Measurements from ENCODE around the gene PPP1R12B. TPM values are rescaled to one million over a fixed set of nuclear protein-coding genes. Genes with fewer than 3 reads are reported as not detected.
A peak's percentile ranks its signal among the peaks of the same experiment; 100 is the strongest.
"Not testable (repeated sequence)": the region's sequence is repeated elsewhere in the genome, so short reads cannot be mapped to it uniquely, and the experiment has no call there.

Gene PPP1R12B
- total RNA-seq, 1 donor from 2014 or later = 21.8 TPM

- peaks cover 7% of the 10 kb centered on the region for H3F3A ChIP-seq (ENCODE audit: low read depth)
- Mint-ChIP-seq H3K4me3 (peak overlapping the region; percentile 92), H3K4me1 (peaks cover 21% of the 10 kb centered on the region), H3K9me3 (no peaks in the 10 kb centered on the region), H3K27me3 (ENCODE audit: insufficient read depth, low read depth) (no peaks in the 10 kb centered on the region), H3K36me3 (no peaks in the 10 kb centered on the region), H3K27ac (peak overlapping the region; percentile 58)
- no peak overlapping the region for H3K27ac ChIP-seq
- TF ChIP-seq CTCF (IDR thresholded peaks at IDR 0.05) (no peak), EZH2 (IDR thresholded peaks at IDR 0.05) (no peak), EZH2phosphoT487 (IDR thresholded peaks at IDR 0.05) (no peak)
- H3K36me3 ChIP-seq = no peaks in the 10 kb centered on the region
- no peaks in the 10 kb centered on the region for H3K9me3 ChIP-seq (ENCODE audit: low read depth)
- H3K4me2 ChIP-seq = peak overlapping the region; percentile 73
- DNase-seq (ENCODE audit: low spot score) = peak; percentile 65
- H3K4me1 ChIP-seq = peaks cover 10% of the 10 kb centered on the region
- H3K27me3 ChIP-seq = no peaks in the 10 kb centered on the region
- H2AFZ ChIP-seq (replicated peaks) = peak overlapping the region; percentile 90
- peak overlapping the region; percentile 83 for H3K4me3 ChIP-seq
- peak overlapping the region; percentile 41 for H3K9ac ChIP-seq
- no peaks in the 10 kb centered on the region for H4K20me1 ChIP-seq (ENCODE audit: low read depth)
- H3K79me2 ChIP-seq (ENCODE audit: low read depth) = peaks cover 43% of the 10 kb centered on the region
Measured at GRCh38 chr1:202349206-202349928, 868 bp downstream of the PPP1R12B start.

DNA sequence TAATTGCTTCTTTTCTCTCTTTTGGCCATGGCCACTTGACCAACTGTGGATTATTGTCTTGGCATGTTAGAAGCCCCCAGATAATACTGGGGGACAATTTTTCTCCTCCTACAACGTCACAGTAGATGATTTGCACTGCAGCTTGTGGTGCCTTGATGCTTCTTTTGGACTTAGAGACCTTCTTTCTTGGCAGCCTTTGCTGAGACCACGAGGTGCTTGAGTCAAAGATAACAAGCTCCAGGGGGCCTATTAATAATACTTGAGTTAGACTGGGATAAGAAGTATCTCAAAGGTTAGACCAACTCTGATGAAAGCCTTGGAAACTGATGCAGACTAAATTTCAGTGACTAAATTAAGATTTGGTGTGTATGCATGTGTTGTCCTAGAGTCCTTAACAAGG is 3.2 kb downstream of the PPP1R12B start:
- H3K4me3 ChIP-seq = no peak overlapping the region
- H3K4me1 Mint-ChIP-seq = peaks cover 21% of the 10 kb centered on the region
- H3K27ac ChIP-seq = no peak overlapping the region
- peaks cover 51% of the 10 kb centered on the region for H3K79me2 ChIP-seq (ENCODE audit: low read depth)
- no peaks in the 10 kb centered on the region for H3K27me3 Mint-ChIP-seq (ENCODE audit: insufficient read depth, low read depth)
- H2AFZ ChIP-seq (replicated peaks) = no peak overlapping the region
- H3K9ac ChIP-seq = no peak overlapping the region
- no peaks in the 10 kb centered on the region for H3K36me3 ChIP-seq
- no peak overlapping the region for H3K4me2 ChIP-seq
- no peaks in the 10 kb centered on the region for H3K9me3 Mint-ChIP-seq
- peaks cover 13% of the 10 kb centered on the region for H3F3A ChIP-seq (ENCODE audit: low read depth)
- H4K20me1 ChIP-seq (ENCODE audit: low read depth) = no peaks in the 10 kb centered on the region
- TF ChIP-seq CTCF (IDR thresholded peaks at IDR 0.05) (no peak), EZH2 (IDR thresholded peaks at IDR 0.05) (no peak), EZH2phosphoT487 (IDR thresholded peaks at IDR 0.05) (no peak)
- peaks cover 10% of the 10 kb centered on the region for H3K4me1 ChIP-seq
- H3K27me3 ChIP-seq = no peaks in the 10 kb centered on the region
- H3K9me3 ChIP-seq (ENCODE audit: low read depth) = no peaks in the 10 kb centered on the region
- no peaks in the 10 kb centered on the region for H3K36me3 Mint-ChIP-seq
- no peak overlapping the region for H3K4me3 Mint-ChIP-seq
- no peak overlapping the region for H3K27ac Mint-ChIP-seq
- no peak for DNase-seq (ENCODE audit: low spot score)

GRCh38 chr1:202352583-202353197 is 4.2 kb downstream of the PPP1R12B start:
- H3K9me3 ChIP-seq (ENCODE audit: low read depth); H4K20me1 ChIP-seq (ENCODE audit: low read depth); H3K27ac Mint-ChIP-seq; DNase-seq (ENCODE audit: low spot score); H3K36me3 Mint-ChIP-seq; H3K27me3 Mint-ChIP-seq (ENCODE audit: insufficient read depth, low read depth); H3K9ac ChIP-seq; H3K27ac ChIP-seq; H3K4me1 ChIP-seq; H3K4me3 Mint-ChIP-seq; H2AFZ ChIP-seq (replicated peaks); H3K27me3 ChIP-seq; H3K4me2 ChIP-seq; H3K4me3 ChIP-seq; H3K36me3 ChIP-seq; H3K9me3 Mint-ChIP-seq: not testable (repeated sequence)
- peaks cover 19% of the 10 kb centered on the region for H3K4me1 Mint-ChIP-seq
- Histone ChIP-seq H3K79me2 (ENCODE audit: low read depth) (peaks cover 54% of the 10 kb centered on the region), H3F3A (ENCODE audit: low read depth) (peaks cover 13% of the 10 kb centered on the region)

Data from neural progenitor cell (in vitro differentiated cells).